AG04450 (cell line): Measurements from ENCODE around the gene NUP210. TPM values are rescaled to one million over a fixed set of nuclear protein-coding genes. Genes with fewer than 3 reads are reported as not detected.

ENCODE experiments used
- CTCF ChIA-PET: fragments of 300-600, 350-600 bp; formaldehyde crosslinking; extraction: SDS; loops from one replicate; lab custom pipeline; 2022; ENCODE audit warnings: antibody characterized with exemption, inconsistent platforms; lab: Charles Lee
- POLR2A ChIA-PET: fragments of 350-600 bp; formaldehyde crosslinking; extraction: SDS; loops from one replicate; lab custom pipeline; 2021; ENCODE audit warnings: antibody characterized with exemption, inconsistent platforms; lab: Yijun Ruan, JAX
- DNase-seq: peaks from one replicate; pipeline ENCODE4 v3.0.0-alpha.2; 2011; ENCODE audit warnings: low read depth, low spot score
- H3K27ac ChIP-seq: one replicate; pipeline ENCODE4 v1.5.1; 2012; ENCODE audit warnings: low read depth, low read length, control low read depth
- H3K27me3 ChIP-seq: one replicate; pipeline ENCODE4 v1.6.0; 2012; ENCODE audit warnings: low read length; ENCODE audit not compliant: control insufficient read depth, insufficient read depth
- H3K4me3 ChIP-seq: 2 replicates; pipeline ENCODE4 v1.5.1; 2011; ENCODE audit warnings: mild to moderate bottlenecking, low read depth, low read length, control low read depth
- H3K9me3 ChIP-seq: 2 replicates; pipeline ENCODE4 v1.5.1; 2012; ENCODE audit warnings: low read length; ENCODE audit not compliant: control insufficient read depth, insufficient read depth
- polyA plus RNA-seq: library from polyadenylated mRNA; depleted of rRNA; stranded (reverse); fragments of >200 nt; gene quantifications from 2 replicates; pipeline ENCODE4 v1.2.3, GENCODE V29; 2011
- TF ChIP-seq, protein P1 (sequence below): IDR thresholded peaks from 2 replicates; pipeline ENCODE4 v1.5.1; 2011; ENCODE audit warnings: low read depth, low read length, control low read depth, inconsistent platforms

NUP210 gene
- polyA plus RNA-seq, 1 experiment, result 0.05 TPM

DNA sequence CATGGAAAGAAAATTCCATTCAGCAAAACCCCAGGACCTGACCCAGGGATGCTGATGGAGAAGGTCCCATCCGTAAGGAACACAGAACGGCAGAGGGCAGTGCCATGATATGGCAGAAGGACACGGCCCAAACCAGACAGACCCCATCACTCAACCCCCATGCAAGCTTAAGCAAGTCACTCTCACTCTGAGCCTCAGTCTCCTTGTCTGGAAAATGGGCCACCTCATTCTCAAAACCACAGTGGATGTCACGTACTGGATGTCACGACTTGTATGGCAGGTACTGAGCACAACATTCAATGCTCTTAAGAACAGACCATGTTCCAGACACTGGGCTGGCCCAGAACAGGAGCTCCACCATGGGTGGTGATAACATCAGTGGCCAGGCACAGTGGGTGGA is 90.4 kb downstream of the NUP210 start:
- H3K9me3 ChIP-seq, result no peaks in the 10 kb centered on the region
- DNase-seq, result no peak
- peaks cover 17% of the 10 kb centered on the region for H3K27me3 ChIP-seq
- TF ChIP-seq, protein P1, sequence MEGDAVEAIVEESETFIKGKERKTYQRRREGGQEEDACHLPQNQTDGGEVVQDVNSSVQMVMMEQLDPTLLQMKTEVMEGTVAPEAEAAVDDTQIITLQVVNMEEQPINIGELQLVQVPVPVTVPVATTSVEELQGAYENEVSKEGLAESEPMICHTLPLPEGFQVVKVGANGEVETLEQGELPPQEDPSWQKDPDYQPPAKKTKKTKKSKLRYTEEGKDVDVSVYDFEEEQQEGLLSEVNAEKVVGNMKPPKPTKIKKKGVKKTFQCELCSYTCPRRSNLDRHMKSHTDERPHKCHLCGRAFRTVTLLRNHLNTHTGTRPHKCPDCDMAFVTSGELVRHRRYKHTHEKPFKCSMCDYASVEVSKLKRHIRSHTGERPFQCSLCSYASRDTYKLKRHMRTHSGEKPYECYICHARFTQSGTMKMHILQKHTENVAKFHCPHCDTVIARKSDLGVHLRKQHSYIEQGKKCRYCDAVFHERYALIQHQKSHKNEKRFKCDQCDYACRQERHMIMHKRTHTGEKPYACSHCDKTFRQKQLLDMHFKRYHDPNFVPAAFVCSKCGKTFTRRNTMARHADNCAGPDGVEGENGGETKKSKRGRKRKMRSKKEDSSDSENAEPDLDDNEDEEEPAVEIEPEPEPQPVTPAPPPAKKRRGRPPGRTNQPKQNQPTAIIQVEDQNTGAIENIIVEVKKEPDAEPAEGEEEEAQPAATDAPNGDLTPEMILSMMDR, result no peak
- H3K4me3 ChIP-seq, result no peak overlapping the region
- H3K27ac ChIP-seq, result no peak overlapping the region
- ChIA-PET CTCF (no interaction called here), POLR2A (no interaction called here)

DNA sequence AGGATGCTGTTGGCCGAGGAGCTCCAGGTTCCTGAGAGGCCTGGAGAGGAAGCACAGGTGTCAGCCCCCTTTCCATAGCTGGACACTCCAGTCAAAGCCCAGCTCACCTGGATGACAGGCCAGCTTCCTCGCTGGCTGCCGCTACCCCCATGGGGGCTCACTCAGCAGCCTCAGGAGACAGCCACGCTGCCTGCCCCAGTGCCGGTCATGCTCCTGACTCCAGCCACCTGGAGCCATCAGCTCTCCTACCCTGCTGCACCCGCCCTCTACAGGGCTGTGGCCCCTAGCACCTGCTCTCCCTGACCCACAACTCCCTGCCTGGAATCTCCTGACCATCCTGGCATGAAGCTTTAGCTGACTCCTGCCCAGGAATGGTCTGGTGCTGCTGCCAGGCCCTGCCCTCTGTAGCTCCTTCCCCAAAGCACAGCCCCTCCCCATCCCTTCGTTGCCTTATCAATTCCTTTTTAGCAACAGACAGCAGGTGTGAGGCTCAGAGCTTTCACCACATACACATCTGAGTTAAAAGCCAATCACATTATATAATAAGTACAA is 94.2 kb downstream of the NUP210 start:
- CTCF ChIA-PET, result no interaction called here
- no peaks in the 10 kb centered on the region for H3K9me3 ChIP-seq
- peaks cover 7% of the 10 kb centered on the region for H3K27me3 ChIP-seq
- no peak overlapping the region for H3K27ac ChIP-seq
- POLR2A ChIA-PET, result no interaction called here
- H3K4me3 ChIP-seq, result no peak overlapping the region
- DNase-seq, result no peak
- TF ChIP-seq, protein P1, result no peak

DNA sequence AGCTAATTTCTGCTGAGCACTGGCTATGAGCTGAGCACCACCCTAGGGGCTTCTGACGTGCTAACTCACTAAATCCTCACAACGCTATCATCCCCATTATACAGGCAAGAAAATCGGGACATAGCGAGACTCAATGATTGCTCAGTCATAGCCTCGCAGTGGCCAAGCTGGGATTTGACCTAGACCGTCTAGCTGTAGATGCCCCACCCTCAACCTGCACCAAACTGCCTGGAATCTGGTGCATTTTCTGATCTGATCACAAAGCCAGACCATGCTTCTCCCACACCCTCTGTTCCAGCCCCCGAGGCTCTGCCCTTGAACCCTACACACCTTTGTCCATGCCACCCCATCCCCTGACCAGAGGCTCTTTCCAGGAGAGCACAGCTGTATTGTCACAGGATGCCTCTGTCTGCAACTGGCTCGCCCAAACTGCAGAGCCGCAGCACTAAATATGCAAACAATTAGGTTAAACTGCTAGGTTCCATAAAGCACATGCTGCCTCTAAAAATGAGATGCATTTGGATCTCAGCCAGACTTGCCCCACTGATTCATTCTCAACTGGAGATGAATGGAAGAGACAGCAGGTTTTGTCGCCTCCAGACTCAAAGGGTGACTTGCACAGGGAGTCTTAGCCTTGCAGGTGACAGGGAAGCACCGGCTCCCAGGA is 95.2 kb downstream of the NUP210 start:
- no peak overlapping the region for H3K4me3 ChIP-seq
- peaks cover 7% of the 10 kb centered on the region for H3K27me3 ChIP-seq
- H3K9me3 ChIP-seq, result no peaks in the 10 kb centered on the region
- DNase-seq, result no peak
- POLR2A ChIA-PET, result no interaction called here
- no peak overlapping the region for H3K27ac ChIP-seq
- TF ChIP-seq, protein P1, result no peak
- CTCF ChIA-PET, result interaction anchor here (1.3 kb wide), 1 partner anchor 128 kb away, joined by 4 read pairs; no protein-coding TSS in a partner anchor

DNA sequence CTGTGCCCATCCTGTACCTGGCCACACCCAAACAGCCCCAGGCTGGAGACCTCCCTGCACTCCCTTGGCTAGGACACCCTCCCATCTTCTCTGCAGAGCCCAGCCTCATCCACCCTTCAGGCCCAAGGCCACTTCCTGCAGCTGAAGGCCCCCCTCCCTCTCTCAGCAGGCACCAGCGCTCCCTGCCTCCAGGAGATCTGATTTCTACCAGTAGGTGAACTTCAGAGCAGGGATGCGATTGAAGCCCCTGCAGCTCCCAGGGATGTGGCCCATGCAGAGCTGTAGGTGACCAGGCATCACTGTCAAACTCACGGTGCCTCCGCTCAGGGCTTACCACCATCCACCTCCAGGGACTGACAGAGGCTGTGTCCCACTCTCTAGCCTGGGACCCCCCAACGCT is 96.3 kb downstream of the NUP210 start:
- Histone ChIP-seq H3K27ac (no peak overlapping the region), H3K9me3 (no peaks in the 10 kb centered on the region), H3K27me3 (peaks cover 7% of the 10 kb centered on the region), H3K4me3 (no peak overlapping the region)
- DNase-seq, result no peak
- ChIA-PET POLR2A (no interaction called here), CTCF (interaction anchor here (1.3 kb wide), 1 partner anchor 129 kb away, joined by 4 read pairs; no protein-coding TSS in a partner anchor)
- TF ChIP-seq, protein P1, result no peak

DNA sequence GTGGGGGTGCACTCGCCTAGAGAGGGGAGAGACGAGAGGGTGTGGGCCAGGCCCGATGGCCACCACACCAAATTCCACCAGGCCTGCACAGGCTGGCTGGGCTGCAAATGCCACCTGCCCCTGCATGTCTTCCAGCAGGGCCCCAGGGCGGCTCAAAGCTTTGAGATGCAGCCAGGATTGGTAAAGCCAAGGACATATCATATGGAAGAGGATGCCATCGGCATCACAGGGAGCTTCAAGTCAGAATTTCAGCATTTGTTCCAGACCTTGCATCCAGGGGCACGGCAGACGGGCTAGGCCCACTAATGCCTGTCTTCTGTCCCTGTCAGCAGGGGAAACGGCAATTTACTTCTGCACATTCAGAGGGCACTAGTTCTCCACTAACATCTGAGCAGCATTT is 97.8 kb downstream of the NUP210 start:
- H3K27me3 ChIP-seq, result peaks cover 5% of the 10 kb centered on the region
- CTCF ChIA-PET, result no interaction called here
- no peaks in the 10 kb centered on the region for H3K9me3 ChIP-seq
- DNase-seq, result no peak
- no peak overlapping the region for H3K27ac ChIP-seq
- POLR2A ChIA-PET, result no interaction called here
- no peak overlapping the region for H3K4me3 ChIP-seq
- TF ChIP-seq, protein P1, result no peak
